ENCODE results near the gene RGS3.

RGS3 gene

DNA sequence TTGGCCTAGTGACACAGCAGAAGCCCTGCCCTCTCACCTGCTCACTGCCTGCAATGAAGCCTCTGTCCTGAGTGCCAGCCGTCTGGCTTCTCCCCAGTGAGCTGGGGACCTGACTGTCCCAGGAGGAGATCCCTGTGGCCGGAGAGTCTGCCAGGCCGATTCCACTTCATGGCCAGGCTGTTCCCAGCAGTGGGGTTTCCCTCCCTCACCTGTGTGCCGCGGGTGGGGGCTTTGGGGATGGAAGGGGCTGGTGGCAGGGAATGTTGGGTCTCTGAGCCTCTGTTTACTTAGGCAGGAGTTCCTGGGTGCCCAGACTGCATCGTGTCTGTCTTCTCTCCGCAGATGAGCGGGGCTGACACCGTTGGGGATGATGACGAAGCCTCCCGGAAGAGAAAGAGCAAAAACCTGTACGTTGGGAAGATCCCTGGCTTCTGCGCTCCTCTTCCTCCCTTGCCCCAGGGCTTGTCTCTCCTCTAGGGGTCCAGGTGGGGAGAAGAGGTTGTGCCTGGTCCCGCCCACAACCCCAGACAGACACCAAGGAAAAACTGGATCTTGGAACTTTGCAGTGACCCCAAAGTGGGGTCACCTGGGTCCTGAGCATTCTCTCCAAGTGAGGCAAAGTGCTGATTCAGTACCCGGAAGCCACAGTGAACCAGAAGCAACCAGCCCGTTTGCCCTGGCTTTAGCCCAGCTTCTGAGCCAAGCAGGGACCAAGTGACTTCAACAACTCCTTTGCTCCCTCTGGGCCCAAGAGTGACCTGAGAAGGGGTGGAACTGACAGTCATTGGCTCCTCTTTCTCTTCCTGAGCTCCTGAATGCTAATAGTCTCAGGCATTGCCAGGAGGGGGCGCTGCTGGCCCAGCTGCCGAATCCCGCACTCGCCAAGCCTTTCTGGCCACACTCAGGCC is 127.7 kb downstream of the RGS3 start:
- peak; percentile 91 for DNase-seq

DNA sequence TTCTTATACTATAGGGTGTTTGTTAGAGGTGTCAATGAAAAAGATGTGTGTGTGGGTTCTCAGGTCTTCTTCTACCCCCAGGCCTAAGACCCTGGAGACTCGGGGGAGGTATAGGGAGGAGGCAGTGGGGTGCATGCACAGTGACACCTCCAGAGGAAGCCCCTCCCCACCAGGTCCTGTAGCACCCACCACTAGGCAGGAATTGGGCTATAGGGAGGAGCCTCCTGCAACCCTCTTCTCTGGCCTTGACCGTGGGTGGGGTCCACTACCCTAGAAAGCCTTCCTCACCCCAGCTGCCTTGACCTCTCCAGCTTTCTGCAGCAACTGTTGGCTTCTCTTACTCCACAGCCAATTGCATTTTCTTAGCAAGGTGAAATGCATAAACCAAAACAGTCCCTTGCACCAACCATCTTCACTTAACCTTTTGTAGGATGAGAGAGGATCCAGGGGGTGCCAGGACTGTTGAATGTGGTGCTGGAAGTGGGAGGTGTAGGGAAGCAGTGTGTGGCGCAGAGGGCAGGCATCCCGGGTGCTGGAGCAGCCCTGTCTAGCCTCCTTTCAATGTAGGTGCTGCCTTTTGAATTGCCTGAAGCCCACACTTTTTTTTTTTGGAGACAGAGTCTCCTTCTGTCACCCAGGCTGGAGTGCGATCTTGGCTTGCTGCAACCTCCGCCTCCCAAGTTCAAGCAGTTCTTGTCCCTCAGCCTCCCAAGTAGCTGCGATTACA is 128.5 kb downstream of the RGS3 start:
- no peak for DNase-seq

GRCh38 chr9:113592876-113593575 is 129.5 kb downstream of the RGS3 start:
- DNase-seq, result no peak

- no peak for DNase-seq
Observed at GRCh38 chr9:113593682-113594281, 130.3 kb downstream of the RGS3 start.

DNA sequence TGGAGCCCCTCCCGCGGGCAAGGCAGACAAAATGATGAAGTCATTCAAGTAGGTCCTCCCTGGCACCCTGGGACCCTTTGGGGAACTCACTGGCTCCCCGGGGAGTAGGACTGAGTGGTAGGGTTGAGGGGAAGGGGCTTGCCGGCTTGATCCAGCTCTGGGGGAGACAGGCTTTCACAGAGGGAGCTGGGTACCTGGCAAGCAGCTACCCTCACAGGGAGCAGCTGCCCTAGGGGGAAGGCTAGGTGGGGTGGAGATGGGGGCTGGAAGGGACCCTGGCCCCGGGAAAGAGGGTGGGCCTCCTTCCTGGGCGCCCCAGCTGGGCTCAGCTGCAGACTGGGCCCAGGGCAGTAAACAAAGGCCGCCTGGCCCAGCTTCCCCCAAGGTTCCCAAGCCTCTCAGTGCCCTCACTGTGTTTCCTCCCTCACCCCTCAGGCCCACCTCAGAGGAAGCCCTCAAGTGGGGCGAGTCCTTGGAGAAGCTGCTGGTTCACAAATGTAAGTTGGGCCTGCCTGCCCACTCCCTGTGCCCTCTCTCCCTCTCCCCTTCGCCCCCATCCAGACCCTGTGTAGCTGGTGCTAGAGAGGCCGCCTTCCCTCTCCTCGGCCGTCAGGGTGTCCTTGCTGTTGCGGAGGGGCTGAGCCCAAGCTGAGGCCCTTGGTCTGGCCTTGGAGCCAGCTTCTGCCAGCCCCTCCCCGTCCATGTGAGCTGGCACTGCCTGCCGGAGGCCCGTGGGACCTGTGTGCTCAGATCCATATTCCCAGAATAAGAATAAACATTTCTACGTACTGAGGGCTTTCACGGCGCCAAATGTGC is 131.2 kb downstream of the RGS3 start:
- DNase-seq, result no peak

DNA sequence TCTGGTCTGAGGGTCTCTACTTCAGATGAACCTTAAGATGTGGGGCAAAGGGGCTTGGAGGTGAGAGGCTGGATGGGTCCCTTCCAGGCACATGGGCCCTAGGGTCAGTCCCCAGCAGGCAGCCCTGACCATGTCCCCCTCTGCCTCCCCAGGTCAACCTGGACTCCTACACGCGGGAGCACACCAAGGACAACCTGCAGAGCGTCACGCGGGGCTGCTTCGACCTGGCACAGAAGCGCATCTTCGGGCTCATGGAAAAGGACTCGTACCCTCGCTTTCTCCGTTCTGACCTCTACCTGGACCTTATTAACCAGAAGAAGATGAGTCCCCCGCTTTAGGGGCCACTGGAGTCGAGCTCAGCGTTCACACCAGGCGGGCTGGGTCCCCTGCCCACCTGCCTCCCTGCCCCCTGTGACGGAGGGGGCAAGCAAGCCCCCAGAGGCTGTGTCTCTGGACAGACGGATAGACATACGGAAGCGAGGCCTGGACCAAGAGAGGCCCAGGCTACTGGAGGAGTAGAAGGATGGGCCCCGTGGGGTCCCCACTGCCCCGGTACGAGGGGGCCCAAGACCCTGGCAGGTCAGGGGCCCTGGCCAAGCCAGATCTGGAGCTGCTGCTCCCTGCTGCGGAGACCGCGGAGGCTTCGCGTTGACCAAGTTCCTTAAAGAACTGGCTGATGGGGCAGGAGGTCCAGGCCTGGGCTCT is 133.2 kb downstream of the RGS3 start:
- DNase-seq, result no peak

DNA sequence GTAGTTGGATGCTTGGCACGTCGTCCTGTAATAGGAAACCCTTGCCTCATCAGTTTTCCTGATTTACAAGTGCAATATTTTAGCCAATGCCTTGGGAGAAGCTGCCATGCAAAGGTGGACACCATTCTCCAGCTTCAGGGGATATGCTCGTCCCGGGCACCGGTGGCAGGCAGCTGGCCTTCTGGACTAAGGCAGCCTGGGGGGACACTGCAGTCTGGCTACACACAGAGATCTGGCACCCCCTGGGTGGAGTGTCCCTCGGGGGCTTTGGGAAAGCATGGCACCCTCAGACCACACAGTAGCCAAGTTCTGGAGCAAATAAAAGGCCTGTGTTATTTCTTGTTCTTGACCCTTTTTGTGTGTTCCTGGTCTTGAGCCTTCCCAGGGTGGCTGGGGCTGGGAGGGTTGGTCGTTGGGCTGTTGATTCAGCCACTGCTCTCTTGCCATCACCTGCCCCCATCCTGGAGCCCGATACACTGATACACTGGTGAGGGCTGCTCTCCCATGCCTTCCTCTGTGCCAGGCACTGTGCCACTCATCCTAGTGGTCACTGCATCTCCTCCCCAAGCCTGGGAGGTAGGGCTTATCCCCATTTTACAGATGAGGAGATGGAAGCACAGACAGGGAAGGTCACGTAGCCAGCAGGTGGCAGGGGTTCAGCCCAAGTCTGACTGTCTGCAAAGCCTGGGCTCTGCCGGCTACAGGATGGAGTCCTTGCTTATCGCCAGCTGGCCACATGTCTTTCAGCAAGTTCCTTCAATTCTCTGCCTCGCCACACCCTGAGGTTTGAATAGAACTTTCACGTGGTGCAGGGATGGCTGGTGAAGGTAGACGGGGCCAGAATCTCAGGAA is 134.1 kb downstream of the RGS3 start:
- DNase-seq, result no peak

GRCh38 chr9:113598451-113598850 is 134.9 kb downstream of the RGS3 start:
- no peak for DNase-seq

DNA sequence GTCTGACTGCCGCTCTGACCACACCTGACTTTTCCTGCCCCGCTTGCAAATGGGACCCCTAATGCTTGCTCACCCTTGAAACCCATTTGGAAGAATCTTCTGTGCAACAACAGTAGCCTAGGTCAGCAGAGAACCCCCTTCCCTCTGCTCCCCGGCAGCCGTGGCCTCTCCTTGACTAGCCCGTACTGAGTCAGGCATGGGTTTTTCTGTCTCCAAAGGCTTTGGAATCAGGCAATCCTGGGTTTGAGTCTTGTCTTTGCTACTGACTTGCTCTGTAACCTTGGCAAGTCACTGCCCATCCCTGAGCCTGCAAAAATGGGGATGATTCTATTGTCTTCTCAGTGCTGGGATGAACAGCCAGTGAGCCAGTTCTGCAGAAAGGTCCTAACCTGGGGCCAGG is 135.4 kb downstream of the RGS3 start:
- DNase-seq, result no peak

DNA sequence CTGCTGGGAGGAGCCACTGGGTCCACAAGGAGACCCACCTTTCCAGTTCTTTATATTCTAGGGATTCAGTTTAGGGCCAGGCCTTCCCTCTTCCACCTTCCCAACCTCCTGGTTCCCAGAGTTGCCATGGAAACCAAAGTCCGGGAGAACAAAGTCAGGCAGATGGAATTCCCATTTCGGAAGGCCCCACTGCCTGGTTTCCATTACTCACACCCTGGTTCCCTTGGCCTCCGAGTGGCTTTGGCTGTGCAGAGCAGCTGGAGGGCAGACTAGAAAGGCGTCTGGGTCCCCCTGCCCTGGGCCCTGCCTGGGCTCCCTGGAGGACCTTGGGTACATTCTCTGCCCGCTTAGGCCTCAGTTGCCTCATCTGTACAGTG is 136.1 kb downstream of the RGS3 start:
- DNase-seq, result no peak

GRCh38 chr9:113600023-113600823 is 136.7 kb downstream of the RGS3 start:
- DNase-seq, result no peak

DNA sequence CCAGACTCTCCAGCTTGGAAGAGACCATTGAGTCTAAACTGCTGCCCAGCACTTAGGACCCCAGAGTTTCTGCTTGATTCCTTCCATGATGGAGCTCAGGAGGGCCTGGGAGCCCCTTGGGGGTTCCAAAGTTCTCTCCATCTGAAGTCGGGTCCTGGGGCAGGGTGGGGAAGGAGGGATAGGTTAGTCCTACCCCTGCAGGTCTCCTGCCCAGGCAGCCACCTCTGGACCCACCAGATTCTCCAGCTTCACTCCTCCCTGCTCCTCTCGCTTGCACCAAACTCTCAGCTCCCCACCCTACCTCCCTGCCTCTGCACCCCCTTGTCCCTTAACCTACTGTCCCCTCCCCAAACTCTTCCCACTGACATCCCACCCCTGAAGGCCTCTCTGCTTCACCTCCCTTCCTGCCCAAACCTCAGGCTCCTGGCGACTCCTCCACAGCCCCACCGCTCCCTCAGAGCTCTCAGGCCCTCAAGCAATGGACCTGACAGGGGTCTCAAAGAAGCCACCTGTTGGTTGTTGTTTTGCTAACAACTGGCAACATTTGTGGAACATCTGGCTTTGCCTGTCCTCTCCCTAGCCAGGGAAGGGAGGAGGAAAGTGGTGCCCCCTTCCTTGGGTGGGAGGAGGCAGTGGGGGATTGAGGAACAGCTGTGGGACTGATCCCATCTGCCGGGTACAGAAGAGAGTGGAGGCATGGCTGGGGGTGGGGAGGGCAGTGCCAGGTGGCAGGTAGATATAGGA is 137.5 kb downstream of the RGS3 start:
- DNase-seq, result no peak

DNA sequence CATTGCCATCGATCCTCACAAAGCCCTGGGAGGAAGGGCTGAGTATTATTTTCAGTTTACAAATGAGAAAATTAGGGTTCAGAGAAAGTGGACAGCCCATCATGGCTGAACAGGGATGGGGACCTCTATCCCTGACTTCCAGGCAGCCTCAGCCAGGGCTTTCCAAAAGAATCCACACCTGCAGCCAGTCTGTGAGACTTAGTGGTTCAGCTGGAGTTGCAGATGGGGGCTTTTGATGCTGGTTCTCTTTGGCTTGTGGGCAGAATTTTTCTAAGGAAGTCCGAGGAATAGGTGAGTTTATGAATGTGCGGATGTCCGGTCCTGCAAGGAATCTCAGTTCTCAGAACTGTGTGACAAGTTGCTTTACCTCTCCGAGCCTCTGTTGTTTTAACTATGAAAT is 138.1 kb downstream of the RGS3 start:
- no peak for DNase-seq

GRCh38 chr9:113602126-113603047 is 138.9 kb downstream of the RGS3 start:
- DNase-seq, result peak; percentile 87

- DNase-seq, result no peak
Observed at GRCh38 chr9:113603048-113603375, 139.5 kb downstream of the RGS3 start.

GRCh38 chr9:113603773-113604172 is 140.2 kb downstream of the RGS3 start:
- DNase-seq, result no peak

DNA sequence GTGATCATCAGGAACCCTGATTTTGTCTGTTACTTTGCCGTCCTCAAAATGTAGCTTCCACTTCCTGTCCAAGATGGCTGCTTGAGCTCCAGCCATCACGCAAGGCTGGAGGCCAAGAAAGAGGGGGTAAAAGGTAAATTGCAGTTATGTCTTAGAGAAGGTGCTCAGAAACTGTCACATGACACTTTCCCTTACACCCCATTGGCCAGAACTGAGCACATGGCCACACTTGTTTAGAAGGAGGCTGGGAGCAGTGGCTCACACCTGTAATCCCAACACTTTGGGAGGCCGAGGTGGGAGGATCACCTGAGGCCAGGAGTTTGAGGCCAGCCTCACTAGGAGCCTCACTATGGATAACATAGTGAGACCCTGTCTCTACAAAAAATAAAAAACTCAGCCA is 140.9 kb downstream of the RGS3 start:
- DNase-seq, result no peak

DNA sequence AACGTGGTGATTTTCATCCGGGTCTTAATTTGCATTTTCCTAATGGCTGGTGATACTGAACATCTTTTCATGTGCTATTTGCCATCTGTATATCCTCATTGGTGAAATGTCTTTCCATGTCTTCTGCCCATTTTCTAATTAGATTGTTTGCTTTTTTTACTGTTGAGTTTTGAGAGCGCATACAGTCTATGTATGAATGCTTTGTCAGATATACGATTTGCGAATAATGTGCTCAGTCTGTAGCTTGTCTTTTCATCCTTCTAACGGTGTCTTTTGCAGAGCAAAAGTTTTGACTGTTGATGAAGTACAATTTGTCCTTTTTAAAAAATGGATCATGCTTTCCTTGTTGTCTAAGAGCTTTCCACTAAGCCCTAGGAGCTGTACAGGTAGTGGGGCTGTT is 143.0 kb downstream of the RGS3 start:
- DNase-seq, result no peak

Measured in activated CD8-positive, alpha-beta memory T cell treated with anti-CD3 and anti-CD28 coated beads, Interleukin-2, amount 50 U/mL, for 48 hours (primary cell).